ENCODE data around the gene DPAGT1. TPM values are rescaled to one million over a fixed set of nuclear protein-coding genes. Genes with fewer than 3 reads are reported as not detected.
"Not testable (repeated sequence)": the region's sequence is repeated elsewhere in the genome, so short reads cannot be mapped to it uniquely, and the experiment has no call there.

Gene DPAGT1
- total RNA-seq, 2 experiments from 2014 or later = 64.4 to 66.9 TPM

- Mint-ChIP-seq H3K4me1 (ENCODE audit: low read depth) (peaks cover 14% of the 10 kb centered on the region), H3K36me3 (peaks cover 14% of the 10 kb centered on the region), H3K27me3 (no peaks in the 10 kb centered on the region), H3K27ac (peak overlapping the region; percentile 3), H3K4me3 (no peak overlapping the region), H3K9me3 (no peaks in the 10 kb centered on the region)
- intact Hi-C loops (cut with micrococcal nuclease) = no loop called here
- no peak for DNase-seq
- POLR2A ChIA-PET = interaction anchor here (0.5 to 1.0 kb wide), 2 partner anchors 11 to 13 kb away, joined by 3 read pairs; no protein-coding TSS in a partner anchor
- CTCF ChIA-PET = interaction anchor here (1.8 kb wide), 1 partner anchor 115 kb away, joined by 5 read pairs; no protein-coding TSS in a partner anchor
Observed at GRCh38 chr11:119081682-119082260, 19.9 kb downstream of the DPAGT1 start.

GRCh38 chr11:119078675-119079420 lies 22.8 kb downstream of the DPAGT1 start:
- no peaks in the 10 kb centered on the region for H3K4me1 Mint-ChIP-seq (ENCODE audit: low read depth)
- H3K9me3 Mint-ChIP-seq = no peaks in the 10 kb centered on the region
- H3K36me3 Mint-ChIP-seq = peaks cover 16% of the 10 kb centered on the region
- ChIA-PET CTCF (interaction anchor here (0.8 to 1.5 kb wide), 2 partner anchors 42 to 127 kb away, joined by 3 read pairs; partner anchors contain the start of genes CBL and HINFP), POLR2A (interaction anchor here (0.7 to 1.4 kb wide), 4 partner anchors 11 to 28 kb away, joined by 3 to 5 read pairs (median 4); partner anchors contain the start of genes HYOU1 and VPS11)
- intact Hi-C loops (cut with micrococcal nuclease) = no loop called here
- H3K27ac Mint-ChIP-seq = no peak overlapping the region
- no peak overlapping the region for H3K4me3 Mint-ChIP-seq
- no peak for DNase-seq
- no peaks in the 10 kb centered on the region for H3K27me3 Mint-ChIP-seq

- intact Hi-C loops (cut with micrococcal nuclease) = no loop called here
- no peak for DNase-seq
- no peaks in the 10 kb centered on the region for H3K4me1 Mint-ChIP-seq (ENCODE audit: low read depth)
- POLR2A ChIA-PET = interaction anchor here (0.7 to 1.4 kb wide), 4 partner anchors 10 to 62 kb away, joined by 3 to 5 read pairs (median 4); partner anchors contain the start of gene VPS11
- CTCF ChIA-PET = interaction anchor here (1.5 kb wide), 1 partner anchor 43 kb away, joined by 3 read pairs; the partner anchor contains the start of gene HINFP
- no peak overlapping the region for H3K4me3 Mint-ChIP-seq
- H3K27me3 Mint-ChIP-seq = no peaks in the 10 kb centered on the region
- peaks cover 23% of the 10 kb centered on the region for H3K36me3 Mint-ChIP-seq
- H3K9me3 Mint-ChIP-seq = no peaks in the 10 kb centered on the region
- no peak overlapping the region for H3K27ac Mint-ChIP-seq
Observed at GRCh38 chr11:119077839-119078238, 23.8 kb downstream of the DPAGT1 start.

- H3K36me3 Mint-ChIP-seq = peaks cover 11% of the 10 kb centered on the region
- no peaks in the 10 kb centered on the region for H3K9me3 Mint-ChIP-seq
- peak within 1 kb of the TSS; percentile 96 for H3K4me3 Mint-ChIP-seq
- H3K27ac Mint-ChIP-seq = peak within 1 kb of the TSS; percentile 97
- intact Hi-C loops (cut with micrococcal nuclease) = loop anchor here (1.0 to 5.0 kb wide), 5 partner anchors 10 to 270 kb away; partner anchors contain the start of genes C2CD2L and HYOU1
- ChIA-PET CTCF (interaction anchor here (0.6 to 2.3 kb wide), 17 partner anchors 9 to 255 kb away, joined by 3 to 12 read pairs (median 5); partner anchors contain the start of genes HMBS, HYOU1 and SLC37A4), POLR2A (interaction anchor here (0.6 to 2.7 kb wide), 18 partner anchors 8 to 138 kb away, joined by 3 to 35 read pairs (median 5); partner anchors contain the start of genes C2CD2L, CBL, CENATAC and DPAGT1)
- no peaks in the 10 kb centered on the region for H3K27me3 Mint-ChIP-seq
- peaks cover 38% of the 10 kb centered on the region for H3K4me1 Mint-ChIP-seq (ENCODE audit: low read depth)
- DNase-seq = peak; percentile 99
Observed at GRCh38 chr11:119067371-119068222, 34.1 kb downstream of the DPAGT1 start, which contains the start of gene VPS11. VPS11 (plus strand) TSS chr11:119067818; CDS start chr11:119067824, 6 bp downstream.

GRCh38 chr11:119065369-119065768 lies 36.3 kb downstream of the DPAGT1 start:
- intact Hi-C loops (cut with micrococcal nuclease) = loop anchor here (1.0 to 5.0 kb wide), 2 partner anchors 131 to 272 kb away; no protein-coding TSS in a partner anchor
- Mint-ChIP-seq H3K27ac (no peak overlapping the region), H3K27me3 (no peaks in the 10 kb centered on the region), H3K36me3 (peaks cover 10% of the 10 kb centered on the region), H3K4me1 (ENCODE audit: low read depth) (peaks cover 38% of the 10 kb centered on the region), H3K4me3 (no peak overlapping the region), H3K9me3 (no peaks in the 10 kb centered on the region)
- POLR2A ChIA-PET = interaction anchor here (0.8 kb wide), 1 partner anchor 41 kb away, joined by 3 read pairs; no protein-coding TSS in a partner anchor
- peak; percentile 66 for DNase-seq
- CTCF ChIA-PET = interaction anchor here (0.6 to 1.3 kb wide), 5 partner anchors 9 to 131 kb away, joined by 3 to 6 read pairs (median 4); no protein-coding TSS in a partner anchor

GRCh38 chr11:119062779-119063178 lies 38.9 kb downstream of the DPAGT1 start:
- Mint-ChIP-seq H3K4me1 (ENCODE audit: low read depth) (peaks cover 36% of the 10 kb centered on the region), H3K9me3 (no peaks in the 10 kb centered on the region), H3K27me3 (no peaks in the 10 kb centered on the region), H3K36me3 (peaks cover 4% of the 10 kb centered on the region), H3K27ac (no peak overlapping the region), H3K4me3 (no peak overlapping the region)
- POLR2A ChIA-PET = interaction anchor here (1.5 kb wide), 1 partner anchor 32 kb away, joined by 5 read pairs; a partner anchor contains a TSS
- no peak for DNase-seq
- CTCF ChIA-PET = no interaction called here
- intact Hi-C loops (cut with micrococcal nuclease) = no loop called here

GRCh38 chr11:119061256-119061655 lies 40.4 kb downstream of the DPAGT1 start:
- Mint-ChIP-seq H3K4me1 (ENCODE audit: low read depth) (peaks cover 32% of the 10 kb centered on the region), H3K27me3 (no peaks in the 10 kb centered on the region), H3K4me3 (no peak overlapping the region), H3K9me3 (no peaks in the 10 kb centered on the region), H3K36me3 (peaks cover 5% of the 10 kb centered on the region), H3K27ac (no peak overlapping the region)
- ChIA-PET CTCF (no interaction called here), POLR2A (no interaction called here)
- DNase-seq = no peak
- intact Hi-C loops (cut with micrococcal nuclease) = no loop called here

GRCh38 chr11:119059128-119059527 lies 42.5 kb downstream of the DPAGT1 start:
- POLR2A ChIA-PET; H3K27me3 Mint-ChIP-seq; intact Hi-C loops (cut with micrococcal nuclease); DNase-seq; H3K27ac Mint-ChIP-seq; H3K4me3 Mint-ChIP-seq; CTCF ChIA-PET; H3K9me3 Mint-ChIP-seq: not testable (repeated sequence)
- Mint-ChIP-seq H3K36me3 (peaks cover 15% of the 10 kb centered on the region), H3K4me1 (ENCODE audit: low read depth) (peaks cover 33% of the 10 kb centered on the region)

- Mint-ChIP-seq H3K36me3 (peaks cover 33% of the 10 kb centered on the region), H3K27me3 (no peaks in the 10 kb centered on the region), H3K9me3 (no peaks in the 10 kb centered on the region), H3K4me1 (ENCODE audit: low read depth) (peaks cover 38% of the 10 kb centered on the region), H3K4me3 (peak within 1 kb of the TSS; percentile 96), H3K27ac (peak within 1 kb of the TSS; percentile 94)
- ChIA-PET POLR2A (interaction anchor here (0.5 to 4.7 kb wide), 10 partner anchors 9 to 50 kb away, joined by 3 to 35 read pairs (median 6); partner anchors contain the start of genes C2CD2L, DPAGT1, HMBS and VPS11), CTCF (interaction anchor here (0.7 to 2.0 kb wide), 10 partner anchors 10 to 283 kb away, joined by 3 to 12 read pairs (median 4); partner anchors contain the start of genes CBL and VPS11)
- peak; percentile 99 for DNase-seq
- intact Hi-C loops (cut with micrococcal nuclease) = loop anchor here (1.0 to 2.0 kb wide), 5 partner anchors 10 to 140 kb away; partner anchors contain the start of genes C2CD2L, RPS25, TRAPPC4 and VPS11
Observed at GRCh38 chr11:119057000-119057769, 44.5 kb downstream of the DPAGT1 start, which contains the start of gene HYOU1. HYOU1 (minus strand) TSS chr11:119057205; CDS start chr11:119056160, 1,045 bp downstream.

- ChIA-PET POLR2A (interaction anchor here (0.5 to 4.7 kb wide), 12 partner anchors 9 to 265 kb away, joined by 3 to 35 read pairs (median 4); partner anchors contain the start of genes C2CD2L, DPAGT1, HINFP and HMBS), CTCF (interaction anchor here (0.6 to 2.0 kb wide), 10 partner anchors 9 to 150 kb away, joined by 3 to 12 read pairs (median 5); partner anchors contain the start of genes CBL, HMBS and VPS11)
- Mint-ChIP-seq H3K36me3 (peaks cover 38% of the 10 kb centered on the region), H3K27me3 (no peaks in the 10 kb centered on the region), H3K4me3 (peak overlapping the region; percentile 96), H3K4me1 (ENCODE audit: low read depth) (peaks cover 44% of the 10 kb centered on the region), H3K27ac (peak overlapping the region; percentile 94), H3K9me3 (no peaks in the 10 kb centered on the region)
- intact Hi-C loops (cut with micrococcal nuclease) = loop anchor here (2.0 kb wide), 1 partner anchor 140 kb away; no protein-coding TSS in a partner anchor
- DNase-seq = peak; percentile 56
Observed at GRCh38 chr11:119056421-119056999, 45.1 kb downstream of the DPAGT1 start.
